ENCODE measurements around the gene HSPA4L.

The HSPA4L gene

DNA sequence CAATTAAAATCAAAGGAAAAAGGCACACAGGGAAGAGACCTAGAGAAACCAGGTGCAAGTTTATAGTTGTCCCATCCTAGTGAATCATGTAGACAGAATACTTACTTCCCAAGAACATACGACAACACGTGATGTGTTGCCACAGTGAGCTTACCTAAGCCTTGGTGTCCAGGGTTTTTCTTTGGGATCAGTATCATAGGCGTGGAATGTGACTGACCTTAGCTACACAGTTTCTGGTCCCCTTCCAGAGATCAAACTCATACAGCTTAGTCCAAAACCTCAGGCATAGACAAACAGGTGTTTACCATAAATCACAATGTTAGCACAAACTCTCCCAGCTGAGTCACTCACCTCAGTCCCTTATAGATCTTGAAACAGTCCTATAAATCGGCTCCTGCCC, 34.2 kb upstream of the HSPA4L start:
- no peak for DNase-seq (ENCODE audit: low read depth)
- TF ChIP-seq POLR2A (IDR thresholded peaks at IDR 0.05; ENCODE audit: extremely low read depth, insufficient read length) (no peak), MYC (IDR thresholded peaks at IDR 0.05; ENCODE audit: low read depth, low read length) (no peak)
- TF ChIP-seq, protein P1, sequence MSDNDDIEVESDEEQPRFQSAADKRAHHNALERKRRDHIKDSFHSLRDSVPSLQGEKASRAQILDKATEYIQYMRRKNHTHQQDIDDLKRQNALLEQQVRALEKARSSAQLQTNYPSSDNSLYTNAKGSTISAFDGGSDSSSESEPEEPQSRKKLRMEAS (IDR thresholded peaks at IDR 0.05; ENCODE audit: low read depth, low read length) = no peak
- TF ChIP-seq, protein P2, sequence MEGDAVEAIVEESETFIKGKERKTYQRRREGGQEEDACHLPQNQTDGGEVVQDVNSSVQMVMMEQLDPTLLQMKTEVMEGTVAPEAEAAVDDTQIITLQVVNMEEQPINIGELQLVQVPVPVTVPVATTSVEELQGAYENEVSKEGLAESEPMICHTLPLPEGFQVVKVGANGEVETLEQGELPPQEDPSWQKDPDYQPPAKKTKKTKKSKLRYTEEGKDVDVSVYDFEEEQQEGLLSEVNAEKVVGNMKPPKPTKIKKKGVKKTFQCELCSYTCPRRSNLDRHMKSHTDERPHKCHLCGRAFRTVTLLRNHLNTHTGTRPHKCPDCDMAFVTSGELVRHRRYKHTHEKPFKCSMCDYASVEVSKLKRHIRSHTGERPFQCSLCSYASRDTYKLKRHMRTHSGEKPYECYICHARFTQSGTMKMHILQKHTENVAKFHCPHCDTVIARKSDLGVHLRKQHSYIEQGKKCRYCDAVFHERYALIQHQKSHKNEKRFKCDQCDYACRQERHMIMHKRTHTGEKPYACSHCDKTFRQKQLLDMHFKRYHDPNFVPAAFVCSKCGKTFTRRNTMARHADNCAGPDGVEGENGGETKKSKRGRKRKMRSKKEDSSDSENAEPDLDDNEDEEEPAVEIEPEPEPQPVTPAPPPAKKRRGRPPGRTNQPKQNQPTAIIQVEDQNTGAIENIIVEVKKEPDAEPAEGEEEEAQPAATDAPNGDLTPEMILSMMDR (IDR thresholded peaks at IDR 0.05; ENCODE audit: low read depth, low read length) = no peak
- no peak overlapping the region for H3K4me3 ChIP-seq (ENCODE audit: low read depth, low read length)

DNA sequence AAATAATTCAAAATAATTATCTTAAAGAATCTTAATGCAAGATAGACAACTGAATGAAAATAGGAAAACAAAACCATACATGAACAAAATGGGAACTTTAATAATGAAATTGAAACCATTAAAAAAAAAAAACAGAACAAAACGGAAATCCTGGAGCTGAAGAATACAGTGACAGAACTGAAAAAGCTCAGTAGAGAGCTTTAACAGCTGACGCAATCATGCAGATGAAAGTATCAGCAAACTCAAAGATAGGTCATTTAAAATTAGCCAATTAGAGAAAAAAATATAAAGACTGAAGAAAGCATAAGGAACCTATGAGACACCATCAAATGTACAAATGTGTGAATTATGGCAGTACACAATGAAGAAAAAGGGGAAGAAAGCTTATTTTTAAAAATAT, 33.2 kb upstream of the HSPA4L start:
- DNase-seq (ENCODE audit: low read depth) = no peak
- no peak overlapping the region for H3K4me3 ChIP-seq (ENCODE audit: low read depth, low read length)

DNA sequence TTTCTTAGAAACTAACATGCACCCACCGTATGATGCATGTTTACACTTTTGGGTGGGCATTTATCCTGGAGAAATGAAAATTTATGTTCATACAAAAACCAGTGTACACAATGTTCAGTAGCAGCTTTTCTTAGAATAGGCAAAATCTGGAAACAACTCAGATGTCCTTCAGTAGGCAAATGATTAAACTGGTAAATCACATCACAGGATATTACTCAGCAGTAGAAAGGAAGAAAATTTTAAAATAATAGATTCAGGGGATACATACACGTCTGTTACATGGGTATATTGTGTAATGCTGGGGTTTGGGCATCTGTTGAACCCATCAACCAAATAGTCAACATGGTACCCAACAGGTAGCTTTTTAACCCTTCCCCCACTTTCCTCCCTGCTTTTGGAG, 25.2 kb upstream of the HSPA4L start:
- no peak for DNase-seq (ENCODE audit: low read depth)
- no peak overlapping the region for H3K4me3 ChIP-seq (ENCODE audit: low read depth, low read length)
- TF ChIP-seq POLR2A (IDR thresholded peaks at IDR 0.05; ENCODE audit: extremely low read depth, insufficient read length) (no peak), MYC (IDR thresholded peaks at IDR 0.05; ENCODE audit: low read depth, low read length) (no peak)
- TF ChIP-seq, protein P2 (IDR thresholded peaks at IDR 0.05; ENCODE audit: low read depth, low read length) = no peak
- TF ChIP-seq, protein P1 (IDR thresholded peaks at IDR 0.05; ENCODE audit: low read depth, low read length) = no peak

More for the DNA sequence above, 33.2 kb upstream of the HSPA4L start:
- TF ChIP-seq MYC (IDR thresholded peaks at IDR 0.05; ENCODE audit: low read depth, low read length) = no peak
- TF ChIP-seq, protein P1 (IDR thresholded peaks at IDR 0.05; ENCODE audit: low read depth, low read length) = no peak
- TF ChIP-seq POLR2A (IDR thresholded peaks at IDR 0.05; ENCODE audit: extremely low read depth, insufficient read length) = no peak
- TF ChIP-seq, protein P2 (IDR thresholded peaks at IDR 0.05; ENCODE audit: low read depth, low read length) = no peak

DNA sequence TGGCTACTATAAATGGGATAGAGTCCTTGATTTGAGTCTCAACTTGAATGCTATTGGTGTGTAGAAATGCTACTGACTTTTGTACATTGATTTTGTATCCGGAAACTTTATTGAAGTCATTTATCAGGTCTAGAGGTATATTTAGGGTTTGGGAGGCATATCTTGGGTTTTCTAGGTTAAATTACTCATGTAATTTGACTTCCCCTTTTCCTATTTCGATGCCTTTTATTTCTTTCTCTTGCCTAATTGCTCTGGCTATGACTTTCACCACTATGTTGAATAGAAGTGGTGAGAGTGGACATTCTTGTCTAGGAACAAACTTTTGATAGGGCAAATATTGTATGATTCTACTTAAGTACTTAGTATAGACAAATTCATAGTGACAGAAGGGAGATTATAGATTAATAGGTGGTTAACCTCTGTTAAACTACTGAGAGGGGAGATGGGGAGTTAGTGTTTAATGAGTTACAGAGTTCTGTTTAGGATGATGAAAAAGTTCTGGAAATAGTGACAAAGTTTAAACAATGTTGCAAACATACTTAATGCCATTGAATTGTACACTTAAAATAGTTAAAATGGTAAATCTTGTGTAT, 22.8 kb upstream of the HSPA4L start:
- TF ChIP-seq POLR2A (IDR thresholded peaks at IDR 0.05; ENCODE audit: extremely low read depth, insufficient read length) (no peak), MYC (IDR thresholded peaks at IDR 0.05; ENCODE audit: low read depth, low read length) (no peak)
- TF ChIP-seq, protein P1 (IDR thresholded peaks at IDR 0.05; ENCODE audit: low read depth, low read length) = no peak
- TF ChIP-seq, protein P2 (IDR thresholded peaks at IDR 0.05; ENCODE audit: low read depth, low read length) = no peak
- DNase-seq (ENCODE audit: low read depth) = no peak
- no peak overlapping the region for H3K4me3 ChIP-seq (ENCODE audit: low read depth, low read length)

DNA sequence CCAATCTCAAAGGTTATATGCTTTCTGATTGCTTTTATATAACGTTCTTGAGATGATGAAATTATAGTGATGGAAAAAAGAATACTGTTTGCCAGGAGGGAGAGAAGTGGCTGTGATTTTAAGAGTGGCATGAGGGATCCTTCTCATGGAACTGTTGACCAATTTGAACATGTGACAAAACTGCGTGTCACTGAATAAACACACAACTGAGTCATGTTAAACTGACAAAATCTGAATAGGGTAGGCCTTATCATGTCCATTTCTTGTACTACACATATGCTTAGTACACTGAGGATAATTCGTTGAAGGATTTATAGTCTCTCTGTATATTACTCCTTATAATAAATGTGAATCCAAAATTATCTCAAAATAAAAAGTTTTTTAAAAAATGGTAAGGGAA, 22.2 kb upstream of the HSPA4L start:
- no peak for DNase-seq (ENCODE audit: low read depth)

More for the DNA sequence above, 22.2 kb upstream of the HSPA4L start:
- H3K4me3 ChIP-seq (ENCODE audit: low read depth, low read length) = no peak overlapping the region
- no peak for TF ChIP-seq MYC (IDR thresholded peaks at IDR 0.05; ENCODE audit: low read depth, low read length)
- TF ChIP-seq, protein P2 (IDR thresholded peaks at IDR 0.05; ENCODE audit: low read depth, low read length) = no peak
- TF ChIP-seq, protein P1 (IDR thresholded peaks at IDR 0.05; ENCODE audit: low read depth, low read length) = no peak
- no peak for TF ChIP-seq POLR2A (IDR thresholded peaks at IDR 0.05; ENCODE audit: extremely low read depth, insufficient read length)
